NB4 (cell line): ENCODE data around the gene MEGF11.

Experiments used
- MAX ChIP-seq: IDR thresholded peaks from 2 replicates; pipeline ENCODE4 v1.6.1; 2011; ENCODE audit warnings: low read depth, low read length
- MYC ChIP-seq: IDR thresholded peaks from 2 replicates; pipeline ENCODE4 v1.6.1; 2011; ENCODE audit warnings: low read depth, low read length
- POLR2A ChIP-seq: IDR thresholded peaks from 2 replicates; pipeline ENCODE4 v1.6.1; 2011; ENCODE audit warnings: mild to moderate bottlenecking; ENCODE audit not compliant: insufficient read length; ENCODE audit errors: extremely low read depth
- TF ChIP-seq, protein P1 (sequence below): IDR thresholded peaks from one replicate; pipeline ENCODE4 v1.5.1; 2012; ENCODE audit warnings: low read depth, low read length

DNA sequence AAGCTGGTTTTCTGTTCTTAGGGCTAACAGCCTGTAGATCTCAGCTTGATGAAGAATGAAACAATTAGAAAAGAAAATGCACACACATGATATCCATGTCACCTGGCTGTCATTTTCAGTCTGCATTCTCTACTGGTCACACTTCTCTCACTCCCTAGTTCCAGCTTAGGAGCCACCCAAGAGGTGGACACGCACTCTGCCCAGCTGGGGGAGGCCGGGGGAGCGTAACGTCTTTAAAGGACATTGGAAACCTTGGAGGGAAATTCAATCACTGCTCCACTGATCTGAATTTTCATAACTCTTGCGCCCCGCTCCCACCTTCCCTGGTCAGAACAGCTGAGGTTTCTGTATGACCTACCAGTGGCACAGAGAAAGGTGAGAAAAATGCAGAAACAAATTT, 304.5 kb downstream of the MEGF11 start:
- TF ChIP-seq, protein P1, sequence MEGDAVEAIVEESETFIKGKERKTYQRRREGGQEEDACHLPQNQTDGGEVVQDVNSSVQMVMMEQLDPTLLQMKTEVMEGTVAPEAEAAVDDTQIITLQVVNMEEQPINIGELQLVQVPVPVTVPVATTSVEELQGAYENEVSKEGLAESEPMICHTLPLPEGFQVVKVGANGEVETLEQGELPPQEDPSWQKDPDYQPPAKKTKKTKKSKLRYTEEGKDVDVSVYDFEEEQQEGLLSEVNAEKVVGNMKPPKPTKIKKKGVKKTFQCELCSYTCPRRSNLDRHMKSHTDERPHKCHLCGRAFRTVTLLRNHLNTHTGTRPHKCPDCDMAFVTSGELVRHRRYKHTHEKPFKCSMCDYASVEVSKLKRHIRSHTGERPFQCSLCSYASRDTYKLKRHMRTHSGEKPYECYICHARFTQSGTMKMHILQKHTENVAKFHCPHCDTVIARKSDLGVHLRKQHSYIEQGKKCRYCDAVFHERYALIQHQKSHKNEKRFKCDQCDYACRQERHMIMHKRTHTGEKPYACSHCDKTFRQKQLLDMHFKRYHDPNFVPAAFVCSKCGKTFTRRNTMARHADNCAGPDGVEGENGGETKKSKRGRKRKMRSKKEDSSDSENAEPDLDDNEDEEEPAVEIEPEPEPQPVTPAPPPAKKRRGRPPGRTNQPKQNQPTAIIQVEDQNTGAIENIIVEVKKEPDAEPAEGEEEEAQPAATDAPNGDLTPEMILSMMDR = no peak
- TF ChIP-seq MAX (no peak), POLR2A (no peak), MYC (no peak)
